ENCODE results near the gene KBTBD13.
A peak's percentile ranks its signal among the peaks of the same experiment; 100 is the strongest.

- peak in 9 of 11 experiments; percentile 10 to 73 (median 61) for TF ChIP-seq CTCF (IDR thresholded peaks at IDR 0.05 in 8 of 11, conservative IDR thresholded peaks at IDR 0.05 in 3 of 11)
- no peak for TF ChIP-seq POLR2A (IDR thresholded peaks at IDR 0.05)
- no peak for TF ChIP-seq POLR2AphosphoS5 (IDR thresholded peaks at IDR 0.05)
Observed at GRCh38 chr15:65101411-65101890, 24.9 kb downstream of the KBTBD13 start.

All from spleen (tissue), 7 donors.